Suprapubic skin (tissue), 4 donors: ENCODE measurements around the gene COL12A1. TPM values are rescaled to one million over a fixed set of nuclear protein-coding genes. Genes with fewer than 3 reads are reported as not detected.

Experiments used
- DNase-seq, 2 donors: peaks; one replicate each; pipeline ENCODE4 v3.0.0-alpha.2; 2019; ENCODE audit warnings: low spot score in 2 of 2
- H3K27ac ChIP-seq: fragments of 200-600 bp; sonication (generic); one replicate; pipeline ENCODE4 v1.5.1; 2019
- H3K27me3 ChIP-seq: fragments of 200-600 bp; sonication (generic); one replicate; pipeline ENCODE4 v1.5.1; 2019
- H3K36me3 ChIP-seq: fragments of 200-600 bp; sonication (generic); one replicate; pipeline ENCODE4 v1.5.1; 2019
- H3K4me1 ChIP-seq: fragments of 200-600 bp; sonication (generic); one replicate; pipeline ENCODE4 v1.5.1; 2019
- H3K4me3 ChIP-seq: fragments of 200-600 bp; sonication (generic); one replicate; pipeline ENCODE4 v1.5.1; 2019; ENCODE audit warnings: mild to moderate bottlenecking
- H3K9me3 ChIP-seq: fragments of 200-600 bp; sonication (generic); one replicate; pipeline ENCODE4 v1.5.1; 2019
- EP300 ChIP-seq: sonication (generic); formaldehyde crosslinking; IDR thresholded peaks from one replicate; pipeline ENCODE4 v1.6.1; 2017; ENCODE audit warnings: antibody characterized with exemption
- POLR2A ChIP-seq, 2 donors: fragments of 450-650 bp; IDR thresholded peaks; one replicate each; pipeline ENCODE4 v1.6.1; 2017; ENCODE audit warnings: antibody characterized with exemption in 2 of 2, mild to moderate bottlenecking in 2 of 2, moderate library complexity in 2 of 2
- POLR2AphosphoS5 ChIP-seq, 3 donors: sonication (generic); formaldehyde crosslinking; IDR thresholded peaks; one replicate each; pipeline ENCODE4 v1.6.1; 2017; ENCODE audit warnings: antibody characterized with exemption in 3 of 3
- WGBS: methylation state at CpG from one replicate; pipeline ENCODE4 v1.1.5; 2018; 5-methylcytosine and 5-hydroxymethylcytosine counted together
- total RNA-seq, 4 donors: library from RNA; depleted of rRNA; stranded (reverse); fragments of >200 nt; gene quantifications; one replicate each; pipeline ENCODE4 v1.1.0, GENCODE V29; 2016
- TF ChIP-seq, protein P1 (sequence below), 2 donors: fragments of 200-600 bp in 1 of 2; fragments of 450-650 bp in 1 of 2; sonication (generic) in 1 of 2; IDR thresholded peaks; one replicate each; pipeline ENCODE4 v1.5.1; 2016 to 2019; ENCODE audit warnings: antibody characterized with exemption in 2 of 2, mild to moderate bottlenecking in 1 of 2, moderate library complexity in 1 of 2

COL12A1 gene
- total RNA-seq, 4 donors from 2014 or later, result 41.2 to 47.2 (median 44.1) TPM

DNA sequence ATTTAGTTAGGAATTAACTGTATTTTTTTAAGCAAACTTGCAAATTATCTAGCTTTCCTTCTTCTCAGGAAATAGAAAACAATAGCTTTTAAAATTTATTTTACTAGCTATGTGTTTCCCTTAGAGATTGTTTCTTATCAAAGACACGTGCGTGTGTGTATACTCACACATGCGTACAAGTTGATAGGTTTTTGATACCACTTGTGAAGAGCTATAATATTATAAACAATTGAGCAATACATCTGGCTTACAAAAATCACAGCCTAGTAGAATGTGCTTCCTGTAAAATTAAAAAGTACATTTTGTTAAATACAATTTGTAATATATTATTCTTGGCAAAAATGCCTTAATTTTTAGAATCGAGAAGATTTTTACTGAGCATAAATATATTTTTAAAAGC is 33.9 kb downstream of the COL12A1 start:
- Histone ChIP-seq H3K4me1 (peaks cover 22% of the 10 kb centered on the region), H3K27me3 (no peaks in the 10 kb centered on the region), H3K36me3 (peaks cover 1% of the 10 kb centered on the region), H3K9me3 (no peaks in the 10 kb centered on the region), H3K4me3 (no peak overlapping the region), H3K27ac (no peak overlapping the region)
- DNase-seq, result no peak
- TF ChIP-seq POLR2AphosphoS5 (IDR thresholded peaks at IDR 0.05) (no peak), EP300 (no peak), POLR2A (IDR thresholded peaks at IDR 0.05) (no peak)
- TF ChIP-seq, protein P1, sequence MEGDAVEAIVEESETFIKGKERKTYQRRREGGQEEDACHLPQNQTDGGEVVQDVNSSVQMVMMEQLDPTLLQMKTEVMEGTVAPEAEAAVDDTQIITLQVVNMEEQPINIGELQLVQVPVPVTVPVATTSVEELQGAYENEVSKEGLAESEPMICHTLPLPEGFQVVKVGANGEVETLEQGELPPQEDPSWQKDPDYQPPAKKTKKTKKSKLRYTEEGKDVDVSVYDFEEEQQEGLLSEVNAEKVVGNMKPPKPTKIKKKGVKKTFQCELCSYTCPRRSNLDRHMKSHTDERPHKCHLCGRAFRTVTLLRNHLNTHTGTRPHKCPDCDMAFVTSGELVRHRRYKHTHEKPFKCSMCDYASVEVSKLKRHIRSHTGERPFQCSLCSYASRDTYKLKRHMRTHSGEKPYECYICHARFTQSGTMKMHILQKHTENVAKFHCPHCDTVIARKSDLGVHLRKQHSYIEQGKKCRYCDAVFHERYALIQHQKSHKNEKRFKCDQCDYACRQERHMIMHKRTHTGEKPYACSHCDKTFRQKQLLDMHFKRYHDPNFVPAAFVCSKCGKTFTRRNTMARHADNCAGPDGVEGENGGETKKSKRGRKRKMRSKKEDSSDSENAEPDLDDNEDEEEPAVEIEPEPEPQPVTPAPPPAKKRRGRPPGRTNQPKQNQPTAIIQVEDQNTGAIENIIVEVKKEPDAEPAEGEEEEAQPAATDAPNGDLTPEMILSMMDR (IDR thresholded peaks at IDR 0.05), result no peak
- WGBS, result 73% methylated on average over 4 of the region's 4 CpGs

DNA sequence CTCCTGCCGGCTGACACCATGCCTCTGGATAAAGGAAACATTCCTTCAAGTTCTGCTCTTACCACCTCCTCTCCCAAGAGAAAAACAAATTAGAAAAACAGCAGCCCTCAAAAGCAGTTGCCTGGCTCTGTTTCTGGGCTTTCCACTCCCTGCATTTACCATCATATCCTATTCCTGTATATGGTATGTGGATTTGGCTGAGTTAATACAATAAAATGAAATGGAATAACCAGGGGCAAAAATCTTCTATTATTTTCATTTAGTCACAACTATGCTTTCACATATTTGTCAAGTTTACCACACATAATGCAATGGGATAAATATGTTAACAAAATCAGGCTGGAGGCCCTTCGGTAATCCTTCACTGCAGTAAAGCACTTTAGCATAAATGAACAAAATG is 34.3 kb downstream of the COL12A1 start:
- H3K4me3 ChIP-seq, result no peak overlapping the region
- TF ChIP-seq EP300 (no peak), POLR2AphosphoS5 (IDR thresholded peaks at IDR 0.05) (no peak), POLR2A (IDR thresholded peaks at IDR 0.05) (no peak)
- TF ChIP-seq, protein P1 (IDR thresholded peaks at IDR 0.05), result no peak
- no peaks in the 10 kb centered on the region for H3K9me3 ChIP-seq
- H3K36me3 ChIP-seq, result no peaks in the 10 kb centered on the region
- H3K27ac ChIP-seq, result no peak overlapping the region
- WGBS, result 46% methylated on average over 2 of the region's 2 CpGs
- H3K4me1 ChIP-seq, result peaks cover 22% of the 10 kb centered on the region
- H3K27me3 ChIP-seq, result no peaks in the 10 kb centered on the region
- DNase-seq, result no peak

DNA sequence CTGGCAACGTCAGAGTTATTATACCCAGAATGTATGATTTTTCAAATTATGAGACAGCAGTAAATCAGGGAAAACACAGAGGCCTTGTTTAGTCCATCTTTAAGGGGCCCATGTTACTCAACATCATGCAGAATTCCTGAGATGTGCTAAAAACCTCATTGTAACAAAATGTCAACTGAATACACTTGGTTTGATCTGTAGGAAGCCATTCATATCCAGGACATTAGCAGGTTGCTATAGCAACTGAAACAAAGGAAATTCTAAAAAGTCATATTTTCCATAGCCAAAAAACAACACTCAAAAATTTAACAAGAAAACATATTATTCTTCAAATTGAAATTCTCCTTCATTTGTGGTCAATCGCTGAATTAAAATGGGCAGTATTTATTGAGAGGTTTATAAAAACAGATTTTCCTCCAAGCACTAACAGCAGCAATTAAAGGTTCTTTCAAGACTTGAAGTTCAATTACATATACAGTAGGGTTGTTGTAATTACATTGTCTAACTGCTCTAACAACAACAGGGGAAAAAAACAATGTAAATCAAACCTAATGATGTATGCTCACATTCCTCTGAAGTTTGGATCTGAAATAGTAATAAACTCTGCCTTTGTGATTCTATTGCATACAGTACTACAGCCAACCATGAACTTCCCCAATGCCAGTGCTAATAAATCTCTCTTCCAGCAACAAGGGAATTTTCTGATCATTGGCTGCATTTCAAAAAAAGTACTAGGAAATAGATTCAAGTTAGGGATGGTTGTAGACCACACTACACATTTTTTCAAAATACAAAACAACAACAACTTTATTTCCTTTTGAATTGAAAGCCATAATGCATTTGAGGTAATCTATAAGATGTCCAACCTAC is 34.9 kb downstream of the COL12A1 start:
- Histone ChIP-seq H3K36me3 (no peaks in the 10 kb centered on the region), H3K9me3 (no peaks in the 10 kb centered on the region), H3K4me1 (peaks cover 22% of the 10 kb centered on the region), H3K27me3 (no peaks in the 10 kb centered on the region), H3K4me3 (no peak overlapping the region), H3K27ac (no peak overlapping the region)
- WGBS, result 65% methylated on average over 2 of the region's 2 CpGs
- TF ChIP-seq, protein P1 (IDR thresholded peaks at IDR 0.05), result no peak
- TF ChIP-seq POLR2A (IDR thresholded peaks at IDR 0.05), result no peak
- TF ChIP-seq POLR2AphosphoS5 (IDR thresholded peaks at IDR 0.05), result no peak
- no peak for TF ChIP-seq EP300
- no peak for DNase-seq

DNA sequence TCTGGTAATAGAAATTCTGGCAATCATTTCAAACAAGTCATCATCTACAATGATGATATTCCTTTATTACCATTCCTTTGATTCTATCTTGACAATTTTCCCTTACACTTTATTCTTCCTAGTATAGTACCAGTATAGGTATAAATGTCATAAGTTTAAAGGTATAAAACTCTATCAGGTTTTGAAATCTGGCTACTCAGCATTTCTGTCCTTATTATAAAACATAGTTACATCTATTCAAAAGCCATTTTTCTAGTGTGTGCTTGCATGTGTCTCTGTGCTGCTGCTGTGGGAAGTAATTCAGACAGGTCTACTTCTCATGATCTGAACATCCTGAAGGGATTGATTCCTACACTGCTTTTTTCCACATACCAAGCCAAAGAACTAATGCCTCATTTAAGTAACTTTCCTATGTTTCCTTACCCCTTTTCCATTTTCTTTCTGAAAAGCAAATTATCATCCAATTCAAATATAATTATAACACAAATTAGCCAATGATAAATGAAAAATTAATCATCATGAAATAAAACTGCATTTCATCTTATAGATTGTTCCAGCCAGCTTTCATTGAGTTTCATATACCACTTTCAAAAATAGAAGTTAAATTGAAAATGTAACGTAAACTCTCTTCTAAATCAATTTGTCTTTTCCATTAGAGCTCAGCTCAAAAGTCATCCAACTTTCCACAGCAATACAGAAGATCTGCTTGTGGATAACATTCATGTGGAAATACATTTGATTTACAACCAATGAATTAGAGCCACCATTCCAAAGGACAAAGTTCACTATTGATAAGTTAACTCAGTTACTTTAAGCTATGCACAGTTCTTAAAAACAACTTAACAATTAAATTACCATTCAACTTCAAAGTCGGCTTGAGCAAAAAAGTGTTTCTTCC is 35.9 kb downstream of the COL12A1 start:
- H3K27me3 ChIP-seq, result no peaks in the 10 kb centered on the region
- WGBS, result 86% methylated on average over 2 of the region's 2 CpGs

More for the DNA sequence above, 35.9 kb downstream of the COL12A1 start:
- Histone ChIP-seq H3K27ac (no peak overlapping the region), H3K4me1 (peaks cover 22% of the 10 kb centered on the region), H3K9me3 (no peaks in the 10 kb centered on the region), H3K36me3 (no peaks in the 10 kb centered on the region), H3K4me3 (no peak overlapping the region)
- DNase-seq, result no peak
- TF ChIP-seq, protein P1 (IDR thresholded peaks at IDR 0.05), result no peak
- TF ChIP-seq POLR2A (IDR thresholded peaks at IDR 0.05) (no peak), EP300 (no peak), POLR2AphosphoS5 (IDR thresholded peaks at IDR 0.05) (no peak)
